ENCODE results near the gene SERPINI2. TPM values are rescaled to one million over a fixed set of nuclear protein-coding genes. Genes with fewer than 3 reads are reported as not detected.
"Not testable (repeated sequence)": the region's sequence is repeated elsewhere in the genome, so short reads cannot be mapped to it uniquely, and the experiment has no call there.

Gene SERPINI2
- total and polyA plus RNA-seq, 2 of the 13 experiments (the other 11 are each of a cell fraction or from before 2014, with no cell fraction given) = not detected

- no peak overlapping the region for H3K4me2 ChIP-seq (ENCODE audit: low read depth, low read length)
- H3K36me3 ChIP-seq (replicated peaks in 1 of 2; ENCODE audit: control insufficient read depth in 1 of 2, insufficient read depth in 2 of 2, low read length in 2 of 2) = no peaks in the 10 kb centered on the region
- H4K20me1 ChIP-seq (ENCODE audit: insufficient read depth, low read length) = no peaks in the 10 kb centered on the region
- H3K79me2 ChIP-seq (ENCODE audit: insufficient read depth, low read length) = no peaks in the 10 kb centered on the region
- ATAC-seq (no peak), FAIRE-seq (no peak), DNase-seq (ENCODE audit: low spot score) (no peak)
- no peaks in the 10 kb centered on the region for H3K27me3 ChIP-seq (ENCODE audit: control insufficient read depth in 1 of 2, insufficient read depth in 2 of 2, low read length in 2 of 2)
- H3K4me3 ChIP-seq (replicated peaks in 1 of 3; ENCODE audit: insufficient read depth in 1 of 3, low read depth in 2 of 3, low read length in 3 of 3) = no peak overlapping the region
- TF ChIP-seq IKZF1 (IDR thresholded peaks at IDR 0.05) (no peak), SKIL (CRISPR knock-in tag; IDR thresholded peaks at IDR 0.05; ENCODE audit: borderline replicate concordance) (no peak), U2AF1 (optimal IDR thresholded peaks at IDR 0.05; ENCODE audit: low read depth, low read length) (no peak), SMYD3 (CRISPR knock-in tag; IDR thresholded peaks at IDR 0.05) (no peak), ZBTB20 (CRISPR knock-in tag; IDR thresholded peaks at IDR 0.05; ENCODE audit: borderline replicate concordance, low read depth) (no peak), ZHX2 (IDR thresholded peaks at IDR 0.05; ENCODE audit: low read depth) (no peak), ZHX2 (CRISPR knock-in tag; IDR thresholded peaks at IDR 0.05; ENCODE audit: borderline replicate concordance) (no peak), NR3C1 (CRISPR knock-in tag; IDR thresholded peaks at IDR 0.05) (no peak)
- intact Hi-C loops (cut with micrococcal nuclease; ENCODE audit: unreplicated experiment) (no loop called here), in situ Hi-C loops (cut with HindIII; ENCODE audit: extremely low pct_ligation_motif_present, low pct_unique_long_range_greater_than_20kb) (no loop called here)
- H3K9me3 ChIP-seq (ENCODE audit: low read length) = no peaks in the 10 kb centered on the region
- no peaks in the 10 kb centered on the region for H3K4me1 ChIP-seq (ENCODE audit: insufficient read depth, low read length)
- H2AFZ ChIP-seq (ENCODE audit: low read length) = no peak overlapping the region
- ChIA-PET CTCF (ENCODE audit: low intra/inter-chr PET ratio, low total read pairs) (no interaction called here), POLR2A (no interaction called here)
- no peak overlapping the region for H3K9ac ChIP-seq (ENCODE audit: insufficient read depth, low read depth, low read length)
- H3K27ac ChIP-seq (ENCODE audit: extremely low read length, insufficient read depth, low read length) = no peak overlapping the region
- WGBS (ENCODE audit: low lambda C conversion rate) = 5% methylated on average over 2 of the region's 2 CpGs
- BruUV-seq (replicated peaks) = no TSS peak
These were observed 36.3 kb downstream of the SERPINI2 start for GRCh38 chr3:167437428-167438139.

GRCh38 chr3:167426962-167427361, 46.9 kb downstream of the SERPINI2 start:
- 0 out of 2 replicates have a peak, but pooled peaks cover 10% of the 10 kb centered on the region for H3K9me3 ChIP-seq (ENCODE audit: low read length)
- H3K27ac ChIP-seq (ENCODE audit: extremely low read length, insufficient read depth, low read length); H4K20me1 ChIP-seq (ENCODE audit: insufficient read depth, low read length); H3K36me3 ChIP-seq (replicated peaks in 1 of 2; ENCODE audit: control insufficient read depth in 1 of 2, insufficient read depth in 2 of 2, low read length in 2 of 2); H3K4me1 ChIP-seq (ENCODE audit: insufficient read depth, low read length); H3K79me2 ChIP-seq (ENCODE audit: insufficient read depth, low read length); ATAC-seq; H3K27me3 ChIP-seq (ENCODE audit: control insufficient read depth in 1 of 2, insufficient read depth in 2 of 2, low read length in 2 of 2); FAIRE-seq; in situ Hi-C loops (cut with HindIII; ENCODE audit: extremely low pct_ligation_motif_present, low pct_unique_long_range_greater_than_20kb); CTCF ChIA-PET (ENCODE audit: low intra/inter-chr PET ratio, low total read pairs); H3K9ac ChIP-seq (ENCODE audit: insufficient read depth, low read depth, low read length); DNase-seq (ENCODE audit: low spot score); H3K4me2 ChIP-seq (ENCODE audit: low read depth, low read length); intact Hi-C loops (cut with micrococcal nuclease; ENCODE audit: unreplicated experiment); POLR2A ChIA-PET; H3K4me3 ChIP-seq (replicated peaks in 1 of 3; ENCODE audit: insufficient read depth in 1 of 3, low read depth in 2 of 3, low read length in 3 of 3); H2AFZ ChIP-seq (ENCODE audit: low read length); BruUV-seq (replicated peaks): not testable (repeated sequence)
- WGBS (ENCODE audit: low lambda C conversion rate) = 21% methylated on average over 3 of the region's 3 CpGs
